ENCODE measurements around the gene CACNA2D4.

Gene CACNA2D4

DNA sequence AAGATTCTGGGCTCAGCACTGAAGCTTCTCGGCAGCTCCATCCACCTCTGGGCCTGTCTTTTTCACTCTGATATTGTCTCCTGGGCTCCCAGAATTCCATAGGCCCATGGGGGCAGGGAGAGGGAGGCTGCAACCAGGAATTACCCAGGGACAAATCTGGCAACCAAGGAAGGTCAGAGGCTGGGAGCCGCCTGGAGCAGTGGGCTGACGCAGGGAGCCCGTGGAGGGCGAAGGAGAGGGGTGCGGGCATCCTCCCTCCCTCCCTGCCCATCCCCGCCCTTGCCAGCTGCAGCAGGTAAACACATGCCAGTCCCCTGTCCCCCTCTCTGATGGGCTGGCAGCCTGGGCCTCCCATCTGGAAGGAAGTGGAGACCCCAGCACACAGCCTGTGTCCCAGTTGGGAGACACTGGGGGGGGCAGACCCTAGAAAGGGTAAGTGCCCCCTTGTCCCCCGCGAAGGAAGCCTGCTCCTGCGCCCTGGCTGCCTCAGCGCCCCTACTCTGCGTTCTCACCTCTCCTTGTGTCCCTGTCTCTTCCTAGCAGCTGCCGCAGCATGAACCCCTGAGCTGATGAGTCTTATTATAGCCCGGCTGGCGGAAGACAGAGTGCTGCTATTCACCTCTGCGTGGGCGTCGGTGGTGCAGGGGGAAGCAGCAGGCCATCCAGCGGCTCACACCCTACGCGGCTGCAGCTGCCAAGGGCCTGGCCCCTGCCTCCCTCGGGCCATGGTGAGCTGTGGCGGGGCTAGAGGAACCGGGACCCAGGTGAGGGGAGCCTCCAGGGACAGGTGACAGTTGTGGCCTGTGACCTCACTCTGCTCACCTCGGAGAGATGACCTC is 91.4 kb downstream of the CACNA2D4 start:
- Histone ChIP-seq H2AFZ (no peak overlapping the region), H3K4me1 (peaks cover 38% of the 10 kb centered on the region), H3K4me3 (ENCODE audit: low read depth, low read length) (no peak overlapping the region), H3K27ac (no peak overlapping the region), H3K9ac (no peak overlapping the region), H3K36me3 (ENCODE audit: control insufficient read depth, insufficient read depth, low read length) (no peaks in the 10 kb centered on the region), H3K27me3 (ENCODE audit: control insufficient read depth, insufficient read depth, low read length) (no peaks in the 10 kb centered on the region), H3K9me3 (ENCODE audit: control insufficient read depth, low read length) (no peaks in the 10 kb centered on the region), H3K79me2 (peaks cover 3% of the 10 kb centered on the region), H3K4me2 (ENCODE audit: low read length) (no peak overlapping the region)
- TF ChIP-seq CTCF (IDR thresholded peaks at IDR 0.05), result no peak

DNA sequence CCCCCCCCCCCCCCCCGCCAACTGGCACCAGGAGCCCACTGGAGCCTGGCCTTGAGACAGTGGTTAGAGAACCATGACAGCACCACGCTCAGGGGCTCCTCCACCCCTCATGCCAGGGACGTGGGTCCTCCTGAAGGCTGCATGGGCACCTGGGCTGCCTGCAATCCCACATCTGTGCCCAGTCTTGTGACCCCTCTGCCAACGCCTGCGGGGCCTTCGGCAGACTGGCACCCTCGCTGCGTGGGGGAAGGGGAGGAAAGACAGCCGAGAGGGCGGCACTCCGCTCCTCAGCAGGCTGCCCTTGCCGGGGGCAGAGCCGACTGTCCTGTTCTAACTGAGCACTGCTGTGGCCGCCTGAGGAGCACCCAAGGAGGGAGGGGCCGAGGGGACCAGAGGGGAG is 92.1 kb downstream of the CACNA2D4 start:
- H3K27me3 ChIP-seq (ENCODE audit: control insufficient read depth, insufficient read depth, low read length), result no peaks in the 10 kb centered on the region
- no peak overlapping the region for H3K4me2 ChIP-seq (ENCODE audit: low read length)
- TF ChIP-seq CTCF (IDR thresholded peaks at IDR 0.05), result no peak
- H3K4me1 ChIP-seq, result peaks cover 34% of the 10 kb centered on the region
- no peak overlapping the region for H3K27ac ChIP-seq
- H2AFZ ChIP-seq, result no peak overlapping the region
- H3K36me3 ChIP-seq (ENCODE audit: control insufficient read depth, insufficient read depth, low read length), result no peaks in the 10 kb centered on the region
- no peak overlapping the region for H3K4me3 ChIP-seq (ENCODE audit: low read depth, low read length)
- no peak overlapping the region for H3K9ac ChIP-seq
- no peaks in the 10 kb centered on the region for H3K79me2 ChIP-seq
- no peaks in the 10 kb centered on the region for H3K9me3 ChIP-seq (ENCODE audit: control insufficient read depth, low read length)

DNA sequence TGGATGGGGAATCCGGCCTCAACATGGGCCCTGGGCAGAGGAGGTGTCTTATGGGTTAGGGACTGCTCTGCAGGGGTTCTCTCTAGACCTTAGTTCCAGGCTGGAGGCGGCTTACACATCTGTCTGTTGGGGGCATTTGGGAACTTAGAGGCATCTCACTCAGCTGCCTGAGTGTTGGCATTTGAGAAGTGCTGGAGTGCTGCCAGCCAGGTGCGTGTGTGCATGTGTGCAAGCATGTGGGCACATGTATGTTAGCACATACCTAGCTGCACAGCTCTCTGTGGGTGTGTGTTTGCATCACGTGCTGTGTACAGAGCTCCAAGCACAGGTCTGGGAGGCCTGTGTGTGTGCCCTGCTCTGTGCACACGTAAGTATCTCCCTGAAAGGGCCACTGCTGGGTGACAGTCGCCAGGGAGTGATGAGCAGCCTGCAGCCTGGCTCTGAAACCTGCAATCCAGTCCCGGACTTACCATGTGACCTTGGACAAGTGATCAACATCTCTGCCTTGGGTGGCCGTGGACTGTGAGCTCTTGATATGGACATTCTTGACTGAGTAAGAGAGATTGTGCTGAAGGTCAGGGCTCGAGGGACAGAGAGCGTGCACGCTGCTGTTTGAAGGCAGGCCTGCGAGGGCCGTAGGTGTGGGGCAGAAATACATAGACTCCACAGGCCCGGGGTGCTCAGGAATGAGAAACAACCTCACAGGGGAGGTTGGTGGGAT is 92.9 kb downstream of the CACNA2D4 start:
- H2AFZ ChIP-seq, result no peak overlapping the region
- no peaks in the 10 kb centered on the region for H3K9me3 ChIP-seq (ENCODE audit: control insufficient read depth, low read length)
- H3K27ac ChIP-seq, result no peak overlapping the region
- H3K9ac ChIP-seq, result no peak overlapping the region
- H3K4me3 ChIP-seq (ENCODE audit: low read depth, low read length), result no peak overlapping the region
- no peak for TF ChIP-seq CTCF (IDR thresholded peaks at IDR 0.05)
- H3K36me3 ChIP-seq (ENCODE audit: control insufficient read depth, insufficient read depth, low read length), result no peaks in the 10 kb centered on the region
- H3K4me2 ChIP-seq (ENCODE audit: low read length), result no peak overlapping the region
- no peaks in the 10 kb centered on the region for H3K79me2 ChIP-seq
- H3K4me1 ChIP-seq, result peaks cover 27% of the 10 kb centered on the region
- H3K27me3 ChIP-seq (ENCODE audit: control insufficient read depth, insufficient read depth, low read length), result no peaks in the 10 kb centered on the region

GRCh38 chr12:1823237-1823636 is 95.2 kb downstream of the CACNA2D4 start:
- Histone ChIP-seq H3K36me3 (ENCODE audit: control insufficient read depth, insufficient read depth, low read length) (no peaks in the 10 kb centered on the region), H3K4me2 (ENCODE audit: low read length) (no peak overlapping the region), H3K9ac (no peak overlapping the region), H3K4me3 (ENCODE audit: low read depth, low read length) (no peak overlapping the region), H3K27ac (no peak overlapping the region), H3K27me3 (ENCODE audit: control insufficient read depth, insufficient read depth, low read length) (no peaks in the 10 kb centered on the region), H3K79me2 (no peaks in the 10 kb centered on the region), H3K4me1 (peaks cover 4% of the 10 kb centered on the region), H2AFZ (no peak overlapping the region), H3K9me3 (ENCODE audit: control insufficient read depth, low read length) (no peaks in the 10 kb centered on the region)
- TF ChIP-seq CTCF (IDR thresholded peaks at IDR 0.05), result no peak
